Colonic mucosa (tissue), 4 donors: ENCODE data around the gene TDRD9. TPM values are rescaled to one million over a fixed set of nuclear protein-coding genes. Genes with fewer than 3 reads are reported as not detected.

Source experiments
- DNase-seq: peaks from one replicate; pipeline ENCODE4 v3.0.0-alpha.2; 2020
- H3K27ac ChIP-seq: fragments of 200-600 bp; one replicate; pipeline ENCODE4 v1.8.0; 2021
- H3K27me3 ChIP-seq: fragments of 200-600 bp; one replicate; pipeline ENCODE4 v1.8.0; 2021
- H3K36me3 ChIP-seq: fragments of 200-600 bp; one replicate; pipeline ENCODE4 v1.8.0; 2021
- H3K4me1 ChIP-seq: fragments of 200-600 bp; one replicate; pipeline ENCODE4 v1.8.0; 2021; ENCODE audit warnings: mild to moderate bottlenecking
- H3K4me3 ChIP-seq: fragments of 200-600 bp; one replicate; pipeline ENCODE4 v1.8.0; 2021
- H3K9ac ChIP-seq, 2 donors: one replicate each; pipeline ENCODE4 v1.7.0; 2013; ENCODE audit warnings: control low read depth in 2 of 2, low read depth in 2 of 2, low read length in 2 of 2
- H3K9me3 ChIP-seq: fragments of 200-600 bp; one replicate; pipeline ENCODE4 v1.8.0; 2021
- CTCF ChIP-seq: fragments of 200-600 bp; IDR thresholded peaks from one replicate; pipeline ENCODE4 v1.8.0; 2022; ENCODE audit warnings: antibody characterized with exemption, mild to moderate bottlenecking
- intact Hi-C: fragments of 100-400 bp; cut with DNase I; formaldehyde crosslinking; loops from one replicate; pipeline ENCODE4 v1.14.1; 2022
- total RNA-seq, 2 donors: library from RNA; stranded (reverse); fragmentation: NEBNext Ultra II Directional in 1 of 2; extraction: Animal tissue kit (Norgen Biotek cat#: 25700) in 1 of 2; gene quantifications; one replicate each; pipeline ENCODE4 v1.2.1, GENCODE V29; 2021
- donor health status: healthy.
- donor health status: DM: no; HTN: no; CAD: no.
- donor health status: DM: no; HTN: no; CAD: no.

TDRD9 gene
- total RNA-seq, 2 donors from 2014 or later, result 0.44 to 1.1 TPM

- Histone ChIP-seq H3K9me3 (no peaks in the 10 kb centered on the region), H3K27ac (no peak overlapping the region), H3K4me3 (no peak overlapping the region), H3K9ac (no peak overlapping the region), H3K4me1 (no peaks in the 10 kb centered on the region), H3K36me3 (no peaks in the 10 kb centered on the region), H3K27me3 (no peaks in the 10 kb centered on the region)
- no peak for TF ChIP-seq CTCF
- no peak for DNase-seq
- intact Hi-C loops, result no loop called here
These were observed 145.5 kb downstream of the TDRD9 start for GRCh38 chr14:104073764-104074163.

- intact Hi-C loops, result loop anchor here (5.0 kb wide), 1 partner anchor 562 kb away; no protein-coding TSS in a partner anchor
- no peaks in the 10 kb centered on the region for H3K27me3 ChIP-seq
- TF ChIP-seq CTCF, result no peak
- H3K9ac ChIP-seq, result no peak overlapping the region
- H3K27ac ChIP-seq, result no peak overlapping the region
- H3K4me1 ChIP-seq, result peaks cover 1% of the 10 kb centered on the region
- no peak for DNase-seq
- H3K9me3 ChIP-seq, result no peaks in the 10 kb centered on the region
- H3K4me3 ChIP-seq, result no peak overlapping the region
- H3K36me3 ChIP-seq, result no peaks in the 10 kb centered on the region
These were observed 147.4 kb downstream of the TDRD9 start for GRCh38 chr14:104075530-104076151.

GRCh38 chr14:104076743-104077142 lies 148.5 kb downstream of the TDRD9 start:
- H3K9ac ChIP-seq, result no peak overlapping the region
- H3K4me1 ChIP-seq, result peaks cover 11% of the 10 kb centered on the region
- DNase-seq, result no peak
- no peaks in the 10 kb centered on the region for H3K9me3 ChIP-seq
- intact Hi-C loops, result loop anchor here (5.0 kb wide), 1 partner anchor 561 kb away; no protein-coding TSS in a partner anchor
- no peaks in the 10 kb centered on the region for H3K27me3 ChIP-seq
- no peak overlapping the region for H3K4me3 ChIP-seq
- no peaks in the 10 kb centered on the region for H3K36me3 ChIP-seq
- TF ChIP-seq CTCF, result no peak
- no peak overlapping the region for H3K27ac ChIP-seq

GRCh38 chr14:104078031-104078455 lies 149.8 kb downstream of the TDRD9 start:
- H3K9ac ChIP-seq, result no peak overlapping the region
- DNase-seq, result peak; percentile 92
- TF ChIP-seq CTCF, result peak; percentile 99
- peaks cover 19% of the 10 kb centered on the region for H3K4me1 ChIP-seq
- H3K27ac ChIP-seq, result no peak overlapping the region
- no peaks in the 10 kb centered on the region for H3K27me3 ChIP-seq
- H3K36me3 ChIP-seq, result no peaks in the 10 kb centered on the region
- H3K9me3 ChIP-seq, result no peaks in the 10 kb centered on the region
- intact Hi-C loops, result loop anchor here (2.0 to 5.0 kb wide), 2 partner anchors 53 to 559 kb away; no protein-coding TSS in a partner anchor
- H3K4me3 ChIP-seq, result no peak overlapping the region

- peak overlapping the region; percentile 45 to 82 for H3K9ac ChIP-seq
- no peaks in the 10 kb centered on the region for H3K36me3 ChIP-seq
- no peak for TF ChIP-seq CTCF
- peaks cover 28% of the 10 kb centered on the region for H3K4me1 ChIP-seq
- H3K4me3 ChIP-seq, result no peak overlapping the region
- H3K9me3 ChIP-seq, result no peaks in the 10 kb centered on the region
- peak overlapping the region; percentile 69 for H3K27ac ChIP-seq
- DNase-seq, result no peak
- intact Hi-C loops, result no loop called here
- no peaks in the 10 kb centered on the region for H3K27me3 ChIP-seq
These were observed 152.4 kb downstream of the TDRD9 start for GRCh38 chr14:104080376-104081260.
